Muscle layer of duodenum (tissue), 2 donors: ENCODE results near the gene ZEB1.

Experiments
- H3K27ac ChIP-seq: one replicate; pipeline ENCODE4 v1.7.0; 2013; ENCODE audit warnings: mild to moderate bottlenecking, low read length
- H3K27me3 ChIP-seq: one replicate; pipeline ENCODE4 v1.7.0; 2013; ENCODE audit warnings: low read depth, mild to moderate bottlenecking, control low read depth, low read length
- H3K36me3 ChIP-seq, 2 donors: one replicate each; pipeline ENCODE4 v1.7.0; 2013; ENCODE audit warnings: low read length in 2 of 2, control low read depth in 1 of 2, mild to moderate bottlenecking in 1 of 2; ENCODE audit not compliant: insufficient read depth in 2 of 2, control insufficient read depth in 1 of 2
- H3K4me1 ChIP-seq, 2 donors: one replicate each; pipeline ENCODE4 v1.7.0; 2013; ENCODE audit warnings: low read length in 2 of 2, mild to moderate bottlenecking in 2 of 2, control low read depth in 1 of 2, moderate library complexity in 1 of 2; ENCODE audit not compliant: insufficient read depth in 2 of 2, control insufficient read depth in 1 of 2
- H3K4me3 ChIP-seq, 2 donors: one replicate each; pipeline ENCODE4 v1.7.0; 2013; ENCODE audit warnings: low read length in 2 of 2, low read depth in 1 of 2, mild to moderate bottlenecking in 1 of 2
- H3K9me3 ChIP-seq, 2 donors: one replicate each; pipeline ENCODE4 v1.7.0; 2013; ENCODE audit warnings: low read length in 2 of 2, control low read depth in 1 of 2, mild to moderate bottlenecking in 1 of 2; ENCODE audit not compliant: control insufficient read depth in 1 of 2
- donor health status: healthy.

ZEB1 gene

GRCh38 chr10:31467791-31468535, 148.9 kb downstream of the ZEB1 start:
- Histone ChIP-seq H3K4me3 (no peak overlapping the region), H3K4me1 (no peaks in the 10 kb centered on the region), H3K27me3 (no peaks in the 10 kb centered on the region), H3K27ac (no peak overlapping the region), H3K36me3 (peaks cover 6 to 41% of the 10 kb centered on the region in 2 donors), H3K9me3 (peaks cover 6 to 13% of the 10 kb centered on the region in 2 donors)

- Histone ChIP-seq H3K9me3 (peaks cover 3 to 11% of the 10 kb centered on the region in 2 donors), H3K27me3 (no peaks in the 10 kb centered on the region), H3K4me3 (no peak overlapping the region), H3K36me3 (peaks cover under 1 to 36% of the 10 kb centered on the region in 2 donors), H3K4me1 (no peaks in the 10 kb centered on the region), H3K27ac (no peak overlapping the region)
Measured at GRCh38 chr10:31468536-31468859, 149.5 kb downstream of the ZEB1 start.

- no peak overlapping the region for H3K4me3 ChIP-seq
- H3K27me3 ChIP-seq = no peaks in the 10 kb centered on the region
- H3K9me3 ChIP-seq = peaks cover 0 to 9% of the 10 kb centered on the region in 2 donors
Measured at GRCh38 chr10:31475519-31475918, 156.5 kb downstream of the ZEB1 start.

GRCh38 chr10:31476088-31476487, 157.1 kb downstream of the ZEB1 start:
- Histone ChIP-seq H3K27ac (no peak overlapping the region), H3K9me3 (peaks cover 0 to 9% of the 10 kb centered on the region in 2 donors), H3K4me1 (no peaks in the 10 kb centered on the region), H3K4me3 (no peak overlapping the region), H3K27me3 (no peaks in the 10 kb centered on the region), H3K36me3 (no peaks in the 10 kb centered on the region)

More at GRCh38 chr10:31475519-31475918, 156.5 kb downstream of the ZEB1 start:
- Histone ChIP-seq H3K4me1 (no peaks in the 10 kb centered on the region), H3K36me3 (no peaks in the 10 kb centered on the region), H3K27ac (no peak overlapping the region)

GRCh38 chr10:31477584-31477983, 158.6 kb downstream of the ZEB1 start:
- Histone ChIP-seq H3K4me1 (no peaks in the 10 kb centered on the region), H3K27ac (no peak overlapping the region), H3K27me3 (no peaks in the 10 kb centered on the region), H3K36me3 (no peaks in the 10 kb centered on the region), H3K4me3 (no peak overlapping the region), H3K9me3 (peaks cover 0 to 9% of the 10 kb centered on the region in 2 donors)

- H3K4me3 ChIP-seq = no peak overlapping the region
- H3K4me1 ChIP-seq = no peaks in the 10 kb centered on the region
- H3K27ac ChIP-seq = no peak overlapping the region
- no peaks in the 10 kb centered on the region for H3K27me3 ChIP-seq
- H3K9me3 ChIP-seq = peaks cover 0 to 9% of the 10 kb centered on the region in 2 donors
- H3K36me3 ChIP-seq = no peaks in the 10 kb centered on the region
Measured at GRCh38 chr10:31479752-31480151, 160.7 kb downstream of the ZEB1 start.

- Histone ChIP-seq H3K9me3 (no peaks in the 10 kb centered on the region), H3K27ac (no peak overlapping the region), H3K4me3 (no peak overlapping the region), H3K27me3 (no peaks in the 10 kb centered on the region), H3K36me3 (no peaks in the 10 kb centered on the region), H3K4me1 (no peaks in the 10 kb centered on the region)
Measured at GRCh38 chr10:31483546-31483945, 164.5 kb downstream of the ZEB1 start.

- Histone ChIP-seq H3K9me3 (no peaks in the 10 kb centered on the region), H3K27ac (no peak overlapping the region), H3K27me3 (no peaks in the 10 kb centered on the region), H3K4me3 (no peak overlapping the region), H3K4me1 (no peaks in the 10 kb centered on the region), H3K36me3 (no peaks in the 10 kb centered on the region)
Measured at GRCh38 chr10:31484431-31485135, 165.6 kb downstream of the ZEB1 start.

- Histone ChIP-seq H3K27me3 (no peaks in the 10 kb centered on the region), H3K4me3 (no peak overlapping the region), H3K4me1 (peaks cover 0 to 3% of the 10 kb centered on the region in 2 donors), H3K27ac (no peak overlapping the region), H3K9me3 (no peaks in the 10 kb centered on the region), H3K36me3 (no peaks in the 10 kb centered on the region)
Measured at GRCh38 chr10:31490858-31491504, 172.0 kb downstream of the ZEB1 start.

GRCh38 chr10:31507427-31507826, 188.4 kb downstream of the ZEB1 start:
- Histone ChIP-seq H3K27ac (no peak overlapping the region), H3K27me3 (no peaks in the 10 kb centered on the region), H3K4me3 (no peak overlapping the region), H3K36me3 (peaks cover 5 to 34% of the 10 kb centered on the region in 2 donors), H3K9me3 (peaks cover 4 to 22% of the 10 kb centered on the region in 2 donors), H3K4me1 (no peaks in the 10 kb centered on the region)

- H3K27ac ChIP-seq = no peak overlapping the region
- no peaks in the 10 kb centered on the region for H3K27me3 ChIP-seq
- no peaks in the 10 kb centered on the region for H3K4me1 ChIP-seq
- H3K36me3 ChIP-seq = peaks cover 5 to 37% of the 10 kb centered on the region in 2 donors
- H3K4me3 ChIP-seq = no peak overlapping the region
- peaks cover 4 to 22% of the 10 kb centered on the region in 2 donors for H3K9me3 ChIP-seq
Measured at GRCh38 chr10:31508234-31508633, 189.2 kb downstream of the ZEB1 start.
